Ovary (tissue), 9 donors: Measurements from ENCODE around the gene FABP7. TPM values are rescaled to one million over a fixed set of nuclear protein-coding genes. Genes with fewer than 3 reads are reported as not detected.

Source experiments
- DNase-seq, 5 donors: peaks; one replicate each; pipeline ENCODE4 v3.0.0-alpha.2; 2019 to 2020
- H3K27ac ChIP-seq, 2 donors: fragments of 200-600 bp; one replicate each; pipeline versions ENCODE4 v1.5.1 to v1.8.0; 2019 to 2022
- H3K27me3 ChIP-seq: fragments of 200-600 bp; one replicate; pipeline ENCODE4 v1.8.0; 2022
- H3K36me3 ChIP-seq: fragments of 200-600 bp; sonication (generic); one replicate; pipeline ENCODE4 v1.5.1; 2019
- H3K4me1 ChIP-seq: one replicate; pipeline ENCODE4 v1.8.1; 2013; ENCODE audit warnings: mild to moderate bottlenecking, moderate library complexity; ENCODE audit not compliant: insufficient read depth
- H3K4me3 ChIP-seq: fragments of 200-600 bp; sonication (generic); one replicate; pipeline ENCODE4 v1.5.1; 2017
- H3K9me3 ChIP-seq, 2 donors: fragments of 200-600 bp in 1 of 2; sonication (generic) in 1 of 2; one replicate each; pipeline versions ENCODE4 v1.5.1 to v1.8.1; 2013 to 2019; ENCODE audit warnings: mild to moderate bottlenecking in 1 of 2, moderate library complexity in 1 of 2
- EP300 ChIP-seq: sonication (generic); formaldehyde crosslinking; IDR thresholded peaks from one replicate; pipeline ENCODE4 v1.6.1; 2017; ENCODE audit warnings: antibody characterized with exemption
- POLR2A ChIP-seq: fragments of 450-650 bp; IDR thresholded peaks from one replicate; pipeline ENCODE4 v1.6.1; 2017; ENCODE audit warnings: antibody characterized with exemption, mild to moderate bottlenecking, moderate library complexity
- WGBS, 3 donors: extraction: QIAGEN DNeasy Blood & Tissue Kit in 1 of 3; methylation state at CpG; one replicate each; pipeline versions ENCODE4 v1.1.5 to v1.1.7; 2013 to 2017; 5-methylcytosine and 5-hydroxymethylcytosine counted together
- intact Hi-C, 4 donors: fragments of 100-400 bp; cut with DNase I; formaldehyde crosslinking; loops; one replicate each; pipeline versions ENCODE4 v1.11.0 to v1.15.1; 2022 to 2023
- polyA plus RNA-seq, 2 donors: library from polyadenylated mRNA; stranded (reverse); fragments of 200-250 nt in 1 of 2; fragments of 350-450 nt in 1 of 2; fragmentation: Illumina TruSeq in 1 of 2; extraction: RNeasy Lipid Tissue Mini Kit (QIAGEN cat#74804) in 1 of 2; gene quantifications; one replicate each; pipeline ENCODE4 v1.2.3, GENCODE V29; 2013 to 2014
- total RNA-seq, 7 donors: library from RNA; depleted of rRNA in 2 of 7; stranded (reverse); fragments of >200 nt in 2 of 7; fragmentation: NEBNext Ultra II Directional in 3 of 7; extraction: Animal tissue kit (Norgen Biotek cat#: 25700) in 3 of 7; gene quantifications; one replicate each; pipeline versions ENCODE4 v1.1.0 to v1.2.4, GENCODE V29; 2016 to 2023
- TF ChIP-seq, protein P1 (sequence below), 3 donors: fragments of 450-650 bp in 2 of 3; fragments of 200-600 bp in 1 of 3; IDR thresholded peaks; one replicate each; pipeline versions ENCODE4 v1.5.1 to v1.8.0; 2016 to 2022; ENCODE audit warnings: antibody characterized with exemption in 3 of 3, mild to moderate bottlenecking in 1 of 3
- donor health status: DM: no; HTN: no; CAD: no; lungs with moderate emphysema.
- donor health status: DM: no; HTN: no; CAD: no.
- donor health status: Bipolar disorder and iron deficiency.
- donor health status: DM: yes; HTN: yes; CAD: no.
- donor health status: DM: no; HTN: no; CAD: no.
- donor health status: DM: yes; HTN: yes; CAD: no.

The FABP7 gene
- total and polyA plus RNA-seq, 9 donors, result not detected

GRCh38 chr6:122760330-122760729 is 19.2 kb upstream of the FABP7 start:
- no peaks in the 10 kb centered on the region for H3K27me3 ChIP-seq
- no peaks in the 10 kb centered on the region for H3K9me3 ChIP-seq
- H3K36me3 ChIP-seq, result no peaks in the 10 kb centered on the region
- no peak overlapping the region for H3K27ac ChIP-seq
- intact Hi-C loops, result no loop called here
- no peak for DNase-seq
- TF ChIP-seq POLR2A (no peak), EP300 (no peak)
- TF ChIP-seq, protein P1, sequence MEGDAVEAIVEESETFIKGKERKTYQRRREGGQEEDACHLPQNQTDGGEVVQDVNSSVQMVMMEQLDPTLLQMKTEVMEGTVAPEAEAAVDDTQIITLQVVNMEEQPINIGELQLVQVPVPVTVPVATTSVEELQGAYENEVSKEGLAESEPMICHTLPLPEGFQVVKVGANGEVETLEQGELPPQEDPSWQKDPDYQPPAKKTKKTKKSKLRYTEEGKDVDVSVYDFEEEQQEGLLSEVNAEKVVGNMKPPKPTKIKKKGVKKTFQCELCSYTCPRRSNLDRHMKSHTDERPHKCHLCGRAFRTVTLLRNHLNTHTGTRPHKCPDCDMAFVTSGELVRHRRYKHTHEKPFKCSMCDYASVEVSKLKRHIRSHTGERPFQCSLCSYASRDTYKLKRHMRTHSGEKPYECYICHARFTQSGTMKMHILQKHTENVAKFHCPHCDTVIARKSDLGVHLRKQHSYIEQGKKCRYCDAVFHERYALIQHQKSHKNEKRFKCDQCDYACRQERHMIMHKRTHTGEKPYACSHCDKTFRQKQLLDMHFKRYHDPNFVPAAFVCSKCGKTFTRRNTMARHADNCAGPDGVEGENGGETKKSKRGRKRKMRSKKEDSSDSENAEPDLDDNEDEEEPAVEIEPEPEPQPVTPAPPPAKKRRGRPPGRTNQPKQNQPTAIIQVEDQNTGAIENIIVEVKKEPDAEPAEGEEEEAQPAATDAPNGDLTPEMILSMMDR (IDR thresholded peaks at IDR 0.05), result no peak
- no peaks in the 10 kb centered on the region for H3K4me1 ChIP-seq
- H3K4me3 ChIP-seq, result no peak overlapping the region

- Histone ChIP-seq H3K4me3 (no peak overlapping the region), H3K36me3 (no peaks in the 10 kb centered on the region), H3K27me3 (no peaks in the 10 kb centered on the region), H3K27ac (no peak overlapping the region), H3K9me3 (no peaks in the 10 kb centered on the region), H3K4me1 (no peaks in the 10 kb centered on the region)
- DNase-seq, result no peak
- intact Hi-C loops, result no loop called here
- TF ChIP-seq EP300 (no peak), POLR2A (no peak)
- TF ChIP-seq, protein P1 (IDR thresholded peaks at IDR 0.05), result no peak
Measured at GRCh38 chr6:122766256-122766655, 13.3 kb upstream of the FABP7 start.

- whole genome bisulfite sequencing, 3 donors, result 33 to 56% (median 35%) methylated on average over 1 of the region's 1 CpG
Measured at GRCh38 chr6:122770835-122771601, 8.5 kb upstream of the FABP7 start.

GRCh38 chr6:122772724-122773415 is 6.6 kb upstream of the FABP7 start:
- DNase-seq, result no peak
- TF ChIP-seq POLR2A, result no peak
- TF ChIP-seq, protein P1 (IDR thresholded peaks at IDR 0.05), result no peak
- H3K27me3 ChIP-seq, result no peaks in the 10 kb centered on the region
- no peak overlapping the region for H3K4me3 ChIP-seq
- H3K4me1 ChIP-seq, result no peaks in the 10 kb centered on the region
- 62 to 75% (median 66%) methylated on average over 3 of the region's 3 CpGs for WGBS, 3 donors
- intact Hi-C loops, result no loop called here
- H3K9me3 ChIP-seq, result no peaks in the 10 kb centered on the region
- H3K36me3 ChIP-seq, result no peaks in the 10 kb centered on the region
- no peak overlapping the region for H3K27ac ChIP-seq

More at GRCh38 chr6:122770835-122771601, 8.5 kb upstream of the FABP7 start:
- Histone ChIP-seq H3K27ac (no peak overlapping the region), H3K27me3 (no peaks in the 10 kb centered on the region), H3K4me1 (no peaks in the 10 kb centered on the region), H3K36me3 (no peaks in the 10 kb centered on the region), H3K4me3 (no peak overlapping the region), H3K9me3 (no peaks in the 10 kb centered on the region)
- intact Hi-C loops, result no loop called here
- DNase-seq, result no peak
- TF ChIP-seq POLR2A (no peak), EP300 (no peak)
- TF ChIP-seq, protein P1 (IDR thresholded peaks at IDR 0.05), result no peak
